Measurements from ENCODE around the gene RIC8B.

DNA sequence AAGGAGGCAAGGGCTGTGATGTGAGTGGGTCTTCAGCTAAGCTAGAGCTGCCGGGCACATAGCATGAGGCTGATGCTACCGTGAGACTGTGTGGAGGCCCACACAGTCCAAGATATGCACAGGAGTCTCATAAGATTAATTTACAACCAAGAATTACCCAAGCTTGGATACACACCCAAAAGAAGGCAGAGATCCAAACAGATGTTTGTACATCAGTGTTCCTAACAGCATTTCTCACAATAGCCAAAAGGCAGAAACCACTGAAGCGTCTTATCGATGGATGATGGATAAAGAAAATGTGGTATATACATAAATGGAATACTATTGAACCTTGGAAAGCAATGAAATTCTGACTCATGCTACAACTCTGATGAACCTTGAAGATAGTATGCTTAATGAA lies 40.8 kb upstream of the RIC8B start:
- TF ChIP-seq, protein P1, sequence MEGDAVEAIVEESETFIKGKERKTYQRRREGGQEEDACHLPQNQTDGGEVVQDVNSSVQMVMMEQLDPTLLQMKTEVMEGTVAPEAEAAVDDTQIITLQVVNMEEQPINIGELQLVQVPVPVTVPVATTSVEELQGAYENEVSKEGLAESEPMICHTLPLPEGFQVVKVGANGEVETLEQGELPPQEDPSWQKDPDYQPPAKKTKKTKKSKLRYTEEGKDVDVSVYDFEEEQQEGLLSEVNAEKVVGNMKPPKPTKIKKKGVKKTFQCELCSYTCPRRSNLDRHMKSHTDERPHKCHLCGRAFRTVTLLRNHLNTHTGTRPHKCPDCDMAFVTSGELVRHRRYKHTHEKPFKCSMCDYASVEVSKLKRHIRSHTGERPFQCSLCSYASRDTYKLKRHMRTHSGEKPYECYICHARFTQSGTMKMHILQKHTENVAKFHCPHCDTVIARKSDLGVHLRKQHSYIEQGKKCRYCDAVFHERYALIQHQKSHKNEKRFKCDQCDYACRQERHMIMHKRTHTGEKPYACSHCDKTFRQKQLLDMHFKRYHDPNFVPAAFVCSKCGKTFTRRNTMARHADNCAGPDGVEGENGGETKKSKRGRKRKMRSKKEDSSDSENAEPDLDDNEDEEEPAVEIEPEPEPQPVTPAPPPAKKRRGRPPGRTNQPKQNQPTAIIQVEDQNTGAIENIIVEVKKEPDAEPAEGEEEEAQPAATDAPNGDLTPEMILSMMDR (IDR thresholded peaks at IDR 0.05) = no peak
- no peak for TF ChIP-seq POLR2A (IDR thresholded peaks at IDR 0.05)
- TF ChIP-seq EP300 (IDR thresholded peaks at IDR 0.05) = no peak

Data from tibial nerve (tissue), 4 donors.